ENCODE measurements around the gene POLD2.
"Not testable (repeated sequence)": the region's sequence is repeated elsewhere in the genome, so short reads cannot be mapped to it uniquely, and the experiment has no call there.

Gene POLD2

DNA sequence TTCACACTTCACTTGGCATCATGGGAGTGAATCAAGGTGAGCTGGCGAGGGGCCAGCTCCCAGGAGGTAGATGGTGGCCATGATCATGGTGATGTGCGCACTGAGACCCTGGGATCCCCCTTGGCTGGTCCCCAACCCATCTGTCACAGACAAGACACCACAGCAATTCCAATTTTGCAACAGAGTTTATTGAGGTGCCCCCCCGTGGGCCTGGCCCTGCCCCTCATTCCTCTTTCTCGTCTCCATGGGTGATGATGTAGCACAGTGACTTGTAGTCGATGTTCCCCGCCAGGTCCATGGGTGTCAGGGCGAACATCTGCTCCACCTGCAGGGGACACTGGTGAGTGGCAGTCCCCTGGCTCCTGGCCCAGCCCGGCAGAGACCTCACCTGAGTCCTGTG, 15.3 kb upstream of the POLD2 start:
- FAIRE-seq: no peak

DNA sequence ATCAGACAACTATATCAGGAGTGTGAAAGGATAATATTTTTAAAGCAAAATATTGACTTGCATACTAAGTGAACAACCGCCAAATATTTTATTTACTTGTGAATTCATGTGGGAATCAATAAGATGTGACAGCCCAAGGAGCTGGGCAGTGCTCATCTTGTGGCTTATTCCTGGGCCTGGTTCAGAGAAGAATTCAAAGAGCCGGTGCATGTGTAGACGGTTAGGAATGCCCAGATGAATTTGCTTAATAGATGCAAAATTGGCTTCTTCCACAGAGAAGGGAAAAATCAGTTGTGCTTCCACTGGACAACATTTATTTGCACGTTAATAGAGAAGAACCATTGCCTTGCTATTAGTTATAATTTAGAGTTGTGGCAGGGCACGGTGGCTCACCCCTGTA, 13.4 kb upstream of the POLD2 start:
- no peak for FAIRE-seq

- no peak for FAIRE-seq
These were observed 11.7 kb upstream of the POLD2 start for GRCh38 chr7:44134943-44135628.

DNA sequence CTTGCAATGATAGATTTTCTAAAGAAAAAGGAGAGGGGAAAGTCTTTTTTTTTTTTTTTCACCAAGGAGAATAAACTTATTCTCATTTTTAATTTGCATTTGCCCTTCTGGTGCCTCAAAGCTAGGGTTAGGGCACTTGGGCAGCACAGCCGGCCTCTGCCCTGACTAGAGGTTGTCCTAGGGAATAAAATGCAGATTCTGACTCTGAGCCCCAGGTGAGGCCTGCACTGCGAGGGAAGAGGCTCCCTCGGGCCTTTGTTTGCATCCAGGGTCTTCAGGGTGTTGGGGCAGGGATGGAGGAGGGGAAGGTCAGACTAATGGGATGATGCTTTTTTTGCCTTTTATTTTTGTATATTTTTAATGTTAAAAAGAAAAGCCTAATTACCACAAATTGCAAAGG, 9.9 kb upstream of the POLD2 start:
- FAIRE-seq: no peak

GRCh38 chr7:44132039-44132438, 8.7 kb upstream of the POLD2 start:
- FAIRE-seq: no peak

DNA sequence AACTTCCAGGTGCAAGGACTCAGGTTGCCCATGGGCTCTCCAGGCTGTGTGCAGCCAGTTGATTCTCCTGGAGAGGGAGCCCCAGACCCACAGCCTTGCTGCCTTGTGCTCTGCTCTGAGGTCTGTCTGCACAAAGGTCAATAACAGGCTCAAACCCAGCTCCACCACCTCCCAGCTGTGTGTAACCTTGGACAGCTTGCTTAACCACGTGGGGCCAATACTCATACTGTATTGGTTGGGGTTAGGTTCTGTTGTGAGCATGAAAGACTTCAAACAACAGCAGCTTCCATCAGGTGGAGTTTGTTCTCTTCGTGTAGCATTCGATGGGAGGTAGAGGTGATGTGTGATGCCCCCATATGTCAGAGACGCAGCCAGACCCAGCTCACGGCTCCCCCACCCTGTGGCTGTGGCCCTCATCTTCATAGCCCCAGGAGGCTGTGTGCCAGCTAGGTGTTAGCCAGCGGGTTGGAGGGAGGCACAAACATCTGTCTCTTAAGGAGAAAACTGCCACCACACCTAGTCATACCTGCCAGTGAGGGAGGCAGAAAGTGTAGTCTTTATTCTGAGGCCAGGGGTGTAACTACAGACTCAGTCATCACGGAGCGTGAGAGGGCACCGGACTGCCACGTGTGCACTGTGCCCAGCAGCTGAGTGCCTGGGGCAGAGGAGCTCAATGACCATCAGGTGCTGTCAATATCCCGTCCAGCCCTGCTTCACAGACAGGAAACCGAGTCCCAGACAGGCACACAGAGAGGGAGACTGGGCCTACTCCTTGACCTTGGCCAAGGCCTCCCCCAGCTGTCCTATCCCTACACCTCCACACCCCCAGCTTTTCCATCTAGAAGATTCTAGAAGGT, 8.1 kb upstream of the POLD2 start:
- FAIRE-seq: no peak

- FAIRE-seq: no peak
These were observed 5.6 kb upstream of the POLD2 start for GRCh38 chr7:44128721-44129582.

DNA sequence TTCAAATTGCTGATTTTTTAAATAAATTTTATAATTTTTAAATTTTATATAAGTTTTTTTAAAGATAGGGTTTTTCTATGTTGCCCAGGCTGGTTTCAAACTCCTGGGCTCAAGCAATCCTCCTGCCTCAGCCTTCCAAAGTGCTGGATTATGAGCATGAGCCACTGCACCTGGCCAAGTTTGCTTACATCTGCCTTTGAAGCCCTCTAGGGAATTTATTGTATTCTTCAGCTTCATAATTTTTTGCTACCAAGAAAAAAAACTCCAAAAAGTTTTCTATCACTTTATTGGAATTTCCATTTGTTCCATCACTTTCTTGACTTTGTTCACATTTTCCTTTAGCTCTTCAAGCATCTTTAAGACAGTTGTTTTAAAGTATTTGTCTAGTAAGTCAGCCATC, 3.8 kb upstream of the POLD2 start:
- no peak for FAIRE-seq

DNA sequence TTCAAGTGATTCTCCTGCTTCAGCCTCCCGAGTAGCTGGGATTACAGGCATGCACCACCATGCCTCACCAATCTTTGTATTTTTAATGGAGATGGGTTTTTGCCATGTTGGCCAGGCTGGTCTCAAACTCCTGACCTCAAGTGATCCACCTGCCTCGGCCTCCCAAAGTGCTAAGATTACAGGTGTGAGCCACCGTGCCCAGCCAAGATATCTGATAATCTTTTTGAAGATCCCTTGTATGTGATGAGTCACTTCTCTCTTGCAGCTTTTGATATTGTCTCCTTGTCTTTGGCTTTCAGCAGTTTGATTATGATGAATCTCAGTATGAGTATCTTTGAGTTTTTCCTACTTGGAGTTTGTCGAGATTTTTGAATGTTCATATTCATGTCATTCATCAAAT, 3.2 kb upstream of the POLD2 start:
- FAIRE-seq: not testable (repeated sequence)

- FAIRE-seq: no peak
These were observed 1.5 kb upstream of the POLD2 start for GRCh38 chr7:44124822-44125202.

- FAIRE-seq: no peak
These were observed 819 bp downstream of the POLD2 start for GRCh38 chr7:44122529-44122928.

DNA sequence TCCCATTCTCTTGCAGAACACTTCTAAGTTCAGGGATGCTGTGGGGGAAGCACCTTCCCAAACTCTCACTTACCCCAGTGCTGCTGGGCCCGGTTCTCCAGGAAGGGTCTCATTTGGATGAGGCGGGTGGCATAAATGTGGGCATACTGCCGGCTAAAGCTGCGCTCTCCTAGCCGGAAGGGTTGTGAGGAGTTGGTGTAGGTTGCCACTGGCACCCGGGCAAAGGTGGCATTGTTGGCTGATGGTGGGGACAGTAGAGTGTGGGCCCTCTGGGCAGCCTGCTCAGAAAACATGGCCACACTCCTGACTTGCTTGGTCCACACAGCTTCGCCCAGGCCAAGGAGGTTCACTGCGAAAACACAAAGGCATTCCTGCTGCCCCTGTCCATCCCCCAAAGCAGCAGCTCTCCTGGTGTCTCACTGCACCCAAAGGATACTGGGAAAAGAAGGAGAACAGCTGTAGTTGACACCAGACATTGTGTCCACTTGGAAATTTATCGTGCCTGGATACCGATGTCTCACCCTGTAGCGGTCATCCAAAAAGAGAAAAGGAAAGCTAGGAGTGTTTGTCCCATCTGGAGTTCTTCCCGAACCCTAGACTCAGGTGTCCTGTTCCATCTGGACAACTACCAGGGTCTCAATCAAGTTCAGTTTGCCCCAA, 1.5 kb downstream of the POLD2 start:
- no peak for FAIRE-seq

DNA sequence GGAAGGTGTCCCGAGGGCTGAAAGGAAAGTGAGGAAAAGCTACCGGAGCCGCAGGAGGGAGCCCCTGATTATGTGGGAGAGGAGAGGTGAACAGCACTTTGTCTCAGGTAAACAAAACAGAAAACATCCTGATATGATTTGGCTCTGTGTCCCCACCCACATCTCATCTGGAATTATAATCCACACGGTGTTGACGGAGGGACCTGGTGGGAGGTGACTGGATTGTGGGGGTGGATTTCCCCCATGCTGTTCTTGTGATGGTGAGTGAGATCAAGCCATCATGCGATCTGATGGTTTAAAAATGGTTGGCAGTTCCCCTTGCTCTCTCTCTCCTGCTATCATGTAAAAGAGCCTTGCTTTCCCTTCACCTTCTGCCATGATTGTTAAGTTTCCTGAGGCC, 3.0 kb downstream of the POLD2 start:
- no peak for FAIRE-seq

GRCh38 chr7:44119829-44120380, 3.4 kb downstream of the POLD2 start:
- no peak for FAIRE-seq

DNA sequence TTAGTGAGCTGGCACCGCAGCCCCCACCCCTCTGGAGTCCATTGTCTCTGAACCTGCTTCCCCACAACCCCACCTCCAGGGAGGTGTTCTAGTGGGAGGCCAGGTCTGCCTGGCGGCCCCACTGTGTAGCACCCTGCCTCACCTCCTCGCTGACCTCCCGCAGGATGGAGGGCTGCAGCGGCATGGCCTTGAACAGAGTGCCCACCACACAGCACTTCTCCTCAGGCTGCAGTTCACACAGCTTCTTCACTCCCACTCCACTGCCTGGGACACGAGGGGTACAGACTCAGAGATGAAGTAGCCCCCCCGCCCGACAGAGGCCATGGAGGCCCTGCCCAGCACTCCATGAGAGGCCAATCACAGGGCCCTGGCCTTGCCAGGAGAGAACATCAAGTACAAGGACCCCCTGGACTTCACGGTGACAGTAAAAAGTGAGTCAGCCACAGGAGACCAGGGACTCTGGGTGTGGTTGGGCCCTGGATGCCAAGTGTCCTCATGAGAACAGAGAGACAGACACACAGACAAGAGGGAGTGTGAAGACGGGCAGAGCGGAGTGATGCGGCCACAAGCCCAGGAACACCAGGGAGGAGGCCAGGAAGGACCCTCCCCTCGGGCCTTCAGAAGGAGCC, 5.4 kb downstream of the POLD2 start:
- FAIRE-seq: no peak

- FAIRE-seq: no peak
These were observed 6.3 kb downstream of the POLD2 start for GRCh38 chr7:44116789-44117666.

DNA sequence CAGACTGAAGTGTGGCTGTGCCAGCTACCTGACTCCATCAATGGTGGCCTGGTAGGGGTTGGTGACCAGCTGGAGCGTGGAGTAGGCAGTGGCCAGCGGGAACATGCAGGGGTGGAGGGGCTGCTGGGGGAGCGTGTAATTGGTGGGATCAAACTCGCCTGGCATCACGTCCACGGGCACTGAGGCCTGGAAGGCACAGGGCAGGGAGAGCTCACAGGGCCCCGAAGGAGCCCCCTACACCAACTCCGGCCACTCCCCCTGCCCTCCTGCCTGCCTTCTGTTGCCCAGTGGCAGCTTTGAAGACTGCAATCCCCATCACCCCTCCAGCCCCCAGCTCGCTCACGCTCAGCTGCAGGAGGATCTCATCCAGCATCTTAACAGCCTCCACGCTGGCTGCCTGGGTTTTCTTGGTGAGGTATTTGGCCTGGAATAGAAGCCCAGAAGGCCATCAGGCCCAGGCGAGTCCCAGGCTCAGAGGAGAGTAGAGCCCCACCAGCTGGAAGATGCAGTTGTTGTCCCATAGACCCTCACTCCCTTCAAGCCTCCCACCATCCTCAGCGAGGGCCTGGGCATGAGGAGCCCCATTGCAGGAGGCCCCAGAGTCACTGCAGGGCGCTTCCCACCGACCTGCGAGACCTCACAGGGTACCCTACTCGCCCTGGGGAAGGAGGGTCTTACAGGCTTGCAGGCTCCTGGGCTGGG, 7.1 kb downstream of the POLD2 start:
- FAIRE-seq: no peak

DNA sequence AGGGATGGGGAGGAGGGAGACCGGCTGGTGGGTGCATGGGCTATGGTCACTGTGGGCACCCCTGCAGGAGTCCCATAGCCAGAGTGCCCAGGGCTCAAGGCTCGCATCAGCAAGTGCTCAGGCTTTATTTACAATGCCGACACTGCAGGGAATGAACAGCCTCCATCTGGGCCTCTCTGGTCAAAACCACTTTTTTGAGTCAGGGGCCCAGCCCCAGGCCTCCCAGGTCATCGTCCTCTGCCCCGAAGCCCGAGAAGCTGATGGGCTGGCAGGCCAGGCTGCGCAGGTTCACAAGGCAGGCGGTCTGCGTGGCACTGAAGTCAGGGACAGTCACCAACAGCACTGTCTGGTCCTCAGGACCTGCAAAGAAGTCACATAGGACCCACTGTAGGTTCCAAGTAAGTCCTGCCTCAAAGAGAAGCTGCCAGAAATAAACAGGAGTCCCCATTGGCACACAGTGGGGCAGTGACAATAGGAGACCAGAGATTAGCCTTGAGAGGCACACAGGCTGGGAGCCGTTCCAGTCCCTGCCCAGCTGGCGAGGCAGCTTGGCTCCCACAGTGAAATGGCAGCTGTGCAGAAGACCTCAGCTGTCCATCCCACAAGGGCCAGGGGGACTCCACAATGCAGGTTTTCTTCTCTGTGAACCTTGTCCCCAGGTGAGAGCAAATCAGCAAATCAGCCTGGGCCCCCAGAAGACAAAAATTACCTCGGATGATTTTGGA, 8.6 kb downstream of the POLD2 start:
- FAIRE-seq: no peak

GRCh38 chr7:44113764-44114354, 9.5 kb downstream of the POLD2 start:
- FAIRE-seq: no peak

Measured in A204.1 (cell line).